Activated T-cell treated with anti-CD3 and anti-CD28 coated beads for 48 hours (primary cell): Measurements from ENCODE around the gene LIMK2.
A peak's percentile ranks its signal among the peaks of the same experiment; 100 is the strongest.
"Not testable (repeated sequence)": the region's sequence is repeated elsewhere in the genome, so short reads cannot be mapped to it uniquely, and the experiment has no call there.

ENCODE experiments used
- DNase-seq: peaks from one replicate; pipeline ENCODE4 v3.0.0-alpha.2; 2020; ENCODE audit warnings: low read depth

The LIMK2 gene

GRCh38 chr22:31290494-31291471, 78.7 kb downstream of the LIMK2 start:
- DNase-seq, result peak; percentile 92

- no peak for DNase-seq
Observed at GRCh38 chr22:31291481-31292235, 79.6 kb downstream of the LIMK2 start.

- peak; percentile 76 for DNase-seq
Observed at GRCh38 chr22:31292236-31292989, 80.3 kb downstream of the LIMK2 start, which contains the start of gene PIK3IP1. Gene PIK3IP1, minus strand, starts transcription at chr22:31292488. Its CDS starts 144 bp downstream, at chr22:31292344.

- DNase-seq, result no peak
Observed at GRCh38 chr22:31295360-31295759, 83.3 kb downstream of the LIMK2 start.

GRCh38 chr22:31295831-31296657, 83.9 kb downstream of the LIMK2 start:
- no peak for DNase-seq

- DNase-seq, result no peak
Observed at GRCh38 chr22:31300896-31301295, 88.8 kb downstream of the LIMK2 start.

- no peak for DNase-seq
Observed at GRCh38 chr22:31302006-31302405, 89.9 kb downstream of the LIMK2 start.

GRCh38 chr22:31302537-31302936, 90.4 kb downstream of the LIMK2 start:
- DNase-seq, result no peak

- DNase-seq, result no peak
Observed at GRCh38 chr22:31305194-31305593, 93.1 kb downstream of the LIMK2 start.

- no peak for DNase-seq
Observed at GRCh38 chr22:31308181-31308580, 96.1 kb downstream of the LIMK2 start.

- peak; percentile 40 for DNase-seq
Observed at GRCh38 chr22:31313366-31314147, 101.5 kb downstream of the LIMK2 start.

GRCh38 chr22:31314220-31314619, 102.1 kb downstream of the LIMK2 start:
- DNase-seq, result not testable (repeated sequence)

- no peak for DNase-seq
Observed at GRCh38 chr22:31321421-31321820, 109.3 kb downstream of the LIMK2 start.

- DNase-seq, result no peak
Observed at GRCh38 chr22:31323578-31324550, 111.8 kb downstream of the LIMK2 start.

- no peak for DNase-seq
Observed at GRCh38 chr22:31326877-31327276, 114.8 kb downstream of the LIMK2 start.

- DNase-seq, result no peak
Observed at GRCh38 chr22:31327806-31328543, 115.9 kb downstream of the LIMK2 start.

- DNase-seq, result no peak
Observed at GRCh38 chr22:31328544-31328960, 116.5 kb downstream of the LIMK2 start.

GRCh38 chr22:31329029-31329428, 116.9 kb downstream of the LIMK2 start:
- no peak for DNase-seq
